ENCODE measurements around the gene KIZ. TPM values are rescaled to one million over a fixed set of nuclear protein-coding genes. Genes with fewer than 3 reads are reported as not detected.

Gene KIZ
- total and polyA plus RNA-seq, 2 of the 4 experiments (the other 2 are of a cell fraction), result 9.9 to 14.0 TPM

GRCh38 chr20:21286775-21287174 is 160.9 kb downstream of the KIZ start:
- Histone ChIP-seq H2AK5ac (ENCODE audit: low read depth, low read length) (no peak overlapping the region), H3K79me1 (ENCODE audit: low read depth in 1 of 2, low read length in 2 of 2) (no peaks in the 10 kb centered on the region), H4K8ac (ENCODE audit: low read depth in 2 of 2, low read length in 2 of 2) (no peak overlapping the region), H3K9me3 (ENCODE audit: control insufficient read depth, insufficient read depth, low read length) (peaks cover 2% of the 10 kb centered on the region; the same call in 1 of the 2 replicates), H4K20me1 (ENCODE audit: insufficient read depth, low read length) (no peaks in the 10 kb centered on the region), H3K4me1 (ENCODE audit: control insufficient read depth, insufficient read depth, low read length) (no peaks in the 10 kb centered on the region), H3K36me3 (ENCODE audit: control insufficient read depth, insufficient read depth, low read length) (no peaks in the 10 kb centered on the region), H3K18ac (ENCODE audit: low read depth, low read length) (no peak overlapping the region), H3K14ac (replicated peaks; ENCODE audit: low read depth, low read length) (no peak overlapping the region), H2BK20ac (ENCODE audit: low read depth, low read length) (no peak overlapping the region), H3K27me3 (ENCODE audit: control insufficient read depth, insufficient read depth, low read length) (no peaks in the 10 kb centered on the region; the same call in 1 of the 2 replicates), H3K23ac (ENCODE audit: low read depth, low read length) (no peak overlapping the region), H2AK9ac (replicated peaks; ENCODE audit: low read depth, low read length, poor library complexity) (no peak overlapping the region), H2BK15ac (ENCODE audit: low read depth, low read length) (no peak overlapping the region), H2AFZ (replicated peaks; ENCODE audit: low read length, poor library complexity) (no peak overlapping the region), H2BK120ac (ENCODE audit: low read depth, low read length) (no peak overlapping the region), H3K4me3 (ENCODE audit: insufficient read depth, low read depth, low read length) (no peak overlapping the region), H4K91ac (ENCODE audit: insufficient read depth, low read depth, low read length) (no peak overlapping the region), H2BK5ac (ENCODE audit: low read depth, low read length, poor library complexity, severe bottlenecking) (no peak overlapping the region), H3K4me2 (ENCODE audit: low read depth, low read length) (no peak overlapping the region), H4K5ac (ENCODE audit: low read depth, low read length) (no peak overlapping the region), H3K9ac (ENCODE audit: low read depth, low read length) (no peak overlapping the region), H3K4ac (ENCODE audit: low read depth, low read length) (no peak overlapping the region), H3K9me1 (ENCODE audit: insufficient read depth, low read length) (peaks cover 3% of the 10 kb centered on the region; the same call in 1 of the 2 replicates), H3K56ac (ENCODE audit: extremely low read depth, insufficient read depth, low read length) (no peak overlapping the region), H3K27ac (ENCODE audit: insufficient read depth, low read length) (no peak overlapping the region)
- WGBS, 2 experiments (ENCODE audit: extremely low coverage in 2 of 2, insufficient read length in 1 of 2), result 29% methylated on average over 1 of the region's 4 CpGs; no CpG with 5 or more reads in 1 of the 2 experiments
- CTCF ChIA-PET, result no interaction called here
- BruUV-seq (replicated peaks), result no TSS peak
- DNase-seq (no peak), ATAC-seq (ENCODE audit: low read depth) (no peak)
- dilution Hi-C loops (cut with HindIII; ENCODE audit: low sequenced_read_pairs, unreplicated experiment), result no loop called here
- POLR2A ChIA-PET (ENCODE audit: unreplicated experiment), result no interaction called here
- TF ChIP-seq CHD1 (IDR thresholded peaks at IDR 0.05; ENCODE audit: low read depth, low read length) (no peak), RFX5 (IDR thresholded peaks at IDR 0.05; ENCODE audit: low read depth, low read length) (no peak), MAZ (IDR thresholded peaks at IDR 0.05; ENCODE audit: borderline replicate concordance, low read depth, low read length) (no peak), POLR2A (IDR thresholded peaks at IDR 0.05; ENCODE audit: low read depth, low read length) (no peak), MAFK (IDR thresholded peaks at IDR 0.05; ENCODE audit: low read depth, low read length) (no peak), ELK1 (IDR thresholded peaks at IDR 0.05; ENCODE audit: borderline replicate concordance, low read depth, low read length) (no peak), RAD21 (IDR thresholded peaks at IDR 0.05; ENCODE audit: low read length) (no peak), USF2 (IDR thresholded peaks at IDR 0.05; ENCODE audit: low read depth, low read length) (no peak)
- in situ Hi-C loops (cut with MboI; ENCODE audit: low sequenced_read_pairs), result no loop called here
- intact Hi-C loops (cut with micrococcal nuclease), result no loop called here

All from IMR-90 (cell line).